ENCODE data around the gene INCENP. TPM values are rescaled to one million over a fixed set of nuclear protein-coding genes. Genes with fewer than 3 reads are reported as not detected.
"Not testable (repeated sequence)": the region's sequence is repeated elsewhere in the genome, so short reads cannot be mapped to it uniquely, and the experiment has no call there.

The INCENP gene
- total RNA-seq, 2 donors from 2014 or later, result 10.3 to 33.7 TPM

GRCh38 chr11:62082292-62082657, 41.5 kb upstream of the INCENP start:
- DNase-seq (ENCODE audit: low spot score), result no peak
- Histone ChIP-seq H3K27ac (no peak overlapping the region), H3K4me1 (replicated peaks) (no peaks in the 10 kb centered on the region), H3K9me3 (no peaks in the 10 kb centered on the region), H3K27me3 (replicated peaks; ENCODE audit: insufficient read depth) (no peaks in the 10 kb centered on the region), H3K36me3 (no peaks in the 10 kb centered on the region), H3K4me3 (no peak overlapping the region)
- TF ChIP-seq POLR2AphosphoS5 (IDR thresholded peaks at IDR 0.05) (no peak), POLR2A (IDR thresholded peaks at IDR 0.05) (no peak)
- TF ChIP-seq, protein P1, sequence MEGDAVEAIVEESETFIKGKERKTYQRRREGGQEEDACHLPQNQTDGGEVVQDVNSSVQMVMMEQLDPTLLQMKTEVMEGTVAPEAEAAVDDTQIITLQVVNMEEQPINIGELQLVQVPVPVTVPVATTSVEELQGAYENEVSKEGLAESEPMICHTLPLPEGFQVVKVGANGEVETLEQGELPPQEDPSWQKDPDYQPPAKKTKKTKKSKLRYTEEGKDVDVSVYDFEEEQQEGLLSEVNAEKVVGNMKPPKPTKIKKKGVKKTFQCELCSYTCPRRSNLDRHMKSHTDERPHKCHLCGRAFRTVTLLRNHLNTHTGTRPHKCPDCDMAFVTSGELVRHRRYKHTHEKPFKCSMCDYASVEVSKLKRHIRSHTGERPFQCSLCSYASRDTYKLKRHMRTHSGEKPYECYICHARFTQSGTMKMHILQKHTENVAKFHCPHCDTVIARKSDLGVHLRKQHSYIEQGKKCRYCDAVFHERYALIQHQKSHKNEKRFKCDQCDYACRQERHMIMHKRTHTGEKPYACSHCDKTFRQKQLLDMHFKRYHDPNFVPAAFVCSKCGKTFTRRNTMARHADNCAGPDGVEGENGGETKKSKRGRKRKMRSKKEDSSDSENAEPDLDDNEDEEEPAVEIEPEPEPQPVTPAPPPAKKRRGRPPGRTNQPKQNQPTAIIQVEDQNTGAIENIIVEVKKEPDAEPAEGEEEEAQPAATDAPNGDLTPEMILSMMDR (IDR thresholded peaks at IDR 0.05), result no peak
- WGBS, result 30% methylated on average over 7 of the region's 7 CpGs
- intact Hi-C loops (cut with DNase I), result loop anchor here (1.0 to 5.0 kb wide), 2 partner anchors 135 to 184 kb away; no protein-coding TSS in a partner anchor

- 92% methylated on average over 6 of the region's 6 CpGs for WGBS
- not testable (repeated sequence) for H3K4me1 ChIP-seq (replicated peaks); H3K4me3 ChIP-seq; DNase-seq (ENCODE audit: low spot score); H3K9me3 ChIP-seq; H3K36me3 ChIP-seq; H3K27ac ChIP-seq; H3K27me3 ChIP-seq (replicated peaks; ENCODE audit: insufficient read depth)
- intact Hi-C loops (cut with DNase I), result loop anchor here (5.0 kb wide), 1 partner anchor 138 kb away; no protein-coding TSS in a partner anchor
Measured at GRCh38 chr11:62084801-62085200, 39.0 kb upstream of the INCENP start.

- Histone ChIP-seq H3K36me3 (no peaks in the 10 kb centered on the region), H3K9me3 (no peaks in the 10 kb centered on the region), H3K27ac (no peak overlapping the region), H3K4me3 (no peak overlapping the region), H3K4me1 (replicated peaks) (no peaks in the 10 kb centered on the region), H3K27me3 (replicated peaks; ENCODE audit: insufficient read depth) (no peaks in the 10 kb centered on the region)
- WGBS, result 93% methylated on average over 1 of the region's 1 CpG
- intact Hi-C loops (cut with DNase I), result no loop called here
- no peak for TF ChIP-seq POLR2A (IDR thresholded peaks at IDR 0.05)
- TF ChIP-seq, protein P1 (IDR thresholded peaks at IDR 0.05), result no peak
- TF ChIP-seq POLR2AphosphoS5 (IDR thresholded peaks at IDR 0.05), result no peak
- DNase-seq (ENCODE audit: low spot score), result no peak
Measured at GRCh38 chr11:62087694-62088093, 36.1 kb upstream of the INCENP start.

DNA sequence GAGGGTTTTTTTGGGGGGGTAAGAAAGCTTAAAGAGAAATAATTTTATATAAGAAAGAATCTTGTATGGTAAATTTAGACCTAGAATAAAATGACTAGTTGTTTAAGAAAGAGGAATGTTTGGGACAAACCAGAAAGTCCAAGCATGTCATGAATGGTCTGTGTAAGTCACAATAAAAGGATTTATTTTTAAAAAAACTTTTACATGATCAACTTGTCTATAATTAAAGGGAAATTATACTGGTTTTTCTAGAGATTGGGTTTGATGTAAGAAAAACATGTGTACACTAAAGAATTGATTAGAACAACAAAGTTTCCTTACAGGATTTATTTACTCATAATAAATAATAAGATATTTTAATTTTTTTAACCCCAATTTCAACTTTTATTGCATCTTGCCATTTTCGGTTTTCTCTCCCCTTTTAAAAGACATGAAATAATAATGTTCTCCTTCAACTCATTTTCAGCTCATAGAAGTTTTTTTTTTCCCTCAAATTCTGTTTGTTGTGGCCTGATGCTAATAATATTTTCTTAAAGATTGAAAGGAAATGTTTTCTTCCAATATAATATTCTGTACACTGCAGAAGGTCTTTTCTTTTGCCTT, 35.4 kb upstream of the INCENP start:
- H3K9me3 ChIP-seq, result no peaks in the 10 kb centered on the region
- DNase-seq (ENCODE audit: low spot score), result no peak
- TF ChIP-seq POLR2A (IDR thresholded peaks at IDR 0.05) (no peak), POLR2AphosphoS5 (IDR thresholded peaks at IDR 0.05) (no peak)
- TF ChIP-seq, protein P1 (IDR thresholded peaks at IDR 0.05), result no peak
- H3K4me3 ChIP-seq, result no peak overlapping the region
- H3K36me3 ChIP-seq, result no peaks in the 10 kb centered on the region
- H3K27me3 ChIP-seq (replicated peaks; ENCODE audit: insufficient read depth), result no peaks in the 10 kb centered on the region
- no peaks in the 10 kb centered on the region for H3K4me1 ChIP-seq (replicated peaks)
- 36% methylated on average over 1 of the region's 1 CpG for WGBS
- no peak overlapping the region for H3K27ac ChIP-seq
- intact Hi-C loops (cut with DNase I), result no loop called here

GRCh38 chr11:62103141-62103540, 20.7 kb upstream of the INCENP start:
- intact Hi-C loops (cut with DNase I), result no loop called here
- Histone ChIP-seq H3K4me1 (replicated peaks) (no peaks in the 10 kb centered on the region), H3K4me3 (no peak overlapping the region), H3K27ac (no peak overlapping the region), H3K36me3 (no peaks in the 10 kb centered on the region), H3K9me3 (no peaks in the 10 kb centered on the region), H3K27me3 (replicated peaks; ENCODE audit: insufficient read depth) (no peaks in the 10 kb centered on the region)
- DNase-seq (ENCODE audit: low spot score), result no peak
- TF ChIP-seq POLR2AphosphoS5 (IDR thresholded peaks at IDR 0.05) (no peak), POLR2A (IDR thresholded peaks at IDR 0.05) (no peak)
- TF ChIP-seq, protein P1 (IDR thresholded peaks at IDR 0.05), result no peak
